ENCODE data around the gene PRKAG2. TPM values are rescaled to one million over a fixed set of nuclear protein-coding genes. Genes with fewer than 3 reads are reported as not detected.

Gene PRKAG2
- total and polyA plus RNA-seq, 2 experiments from 2014 or later: 9.1 to 14.9 TPM

- Mint-ChIP-seq H3K4me1 (peaks cover 3% of the 10 kb centered on the region; the same call in 1 of the 3 replicates), H3K4me3 (no peak overlapping the region), H3K27ac (no peak overlapping the region), H3K27me3 (ENCODE audit: insufficient read depth, low read depth, poor library complexity) (peaks cover 4% of the 10 kb centered on the region), H3K9me3 (no peaks in the 10 kb centered on the region; the same call in 2 of the 3 replicates), H3K36me3 (ENCODE audit: low read depth) (no peaks in the 10 kb centered on the region)
- Histone ChIP-seq H3F3A (replicated peaks; ENCODE audit: low read depth) (no peaks in the 10 kb centered on the region), H4K20me1 (replicated peaks; ENCODE audit: insufficient read depth) (no peaks in the 10 kb centered on the region), H3K79me2 (replicated peaks; ENCODE audit: insufficient read depth) (no peaks in the 10 kb centered on the region), H3K36me3 (ENCODE audit: insufficient read depth) (no peaks in the 10 kb centered on the region), H3K4me3 (no peak overlapping the region), H3K4me2 (no peak overlapping the region), H2AFZ (no peak overlapping the region), H3K9me2 (ENCODE audit: insufficient read depth) (0 out of 2 replicates have a peak, but pooled peaks cover 7% of the 10 kb centered on the region), H3K4me1 (ENCODE audit: insufficient read depth) (no peaks in the 10 kb centered on the region), H3K27me3 (ENCODE audit: insufficient read depth) (peaks cover 7% of the 10 kb centered on the region; the same call in 1 of the 2 replicates), H3K27ac (ENCODE audit: low read depth) (no peak overlapping the region)
- ATAC-seq (no peak), DNase-seq (ENCODE audit: low spot score) (no peak)
- TF ChIP-seq ZNF114 (CRISPR knock-in tag; IDR thresholded peaks at IDR 0.05) (no peak), CREB1 (CRISPR knock-in tag; IDR thresholded peaks at IDR 0.05; ENCODE audit: low read depth) (no peak), POLR2AphosphoS5 (IDR thresholded peaks at IDR 0.05; ENCODE audit: low read depth) (no peak), EZH2phosphoT487 (IDR thresholded peaks at IDR 0.05; ENCODE audit: unreplicated experiment) (no peak), STAT1 (IDR thresholded peaks at IDR 0.05; ENCODE audit: unreplicated experiment) (no peak), EZH2 (IDR thresholded peaks at IDR 0.05; ENCODE audit: low read depth, unreplicated experiment) (no peak)
Measured at GRCh38 chr7:151783958-151784575, 92.8 kb downstream of the PRKAG2 start.

GRCh38 chr7:151782598-151783448, 94.1 kb downstream of the PRKAG2 start:
- peak overlapping the region; percentile 99 for H2AFZ ChIP-seq
- peak; percentile 98 for ATAC-seq
- H3K27me3 Mint-ChIP-seq (ENCODE audit: insufficient read depth, low read depth, poor library complexity): peaks cover 8% of the 10 kb centered on the region

More at GRCh38 chr7:151782598-151783448, 94.1 kb downstream of the PRKAG2 start:
- H3K9me3 Mint-ChIP-seq: peaks cover 9% of the 10 kb centered on the region
- peak overlapping the region; percentile 47 for H3K4me3 ChIP-seq
- no peak for TF ChIP-seq REST (IDR thresholded peaks at IDR 0.05; ENCODE audit: unreplicated experiment)
- TF ChIP-seq CREB1 (CRISPR knock-in tag; IDR thresholded peaks at IDR 0.05; ENCODE audit: low read depth): peak; percentile 57
- peak; percentile 79 to 88 for TF ChIP-seq CTCF (conservative IDR thresholded peaks at IDR 0.05; ENCODE audit: low read depth in 2 of 2)
- peak overlapping the region; percentile 56; the same call in 2 of the 3 replicates for H3K4me3 Mint-ChIP-seq
- no peaks in the 10 kb centered on the region for H3K79me2 ChIP-seq (replicated peaks; ENCODE audit: insufficient read depth)
- no peak overlapping the region for H3K27ac Mint-ChIP-seq
- H3K36me3 Mint-ChIP-seq (ENCODE audit: low read depth): peaks cover 8% of the 10 kb centered on the region; the same call in 2 of the 3 replicates
- DNase-seq (ENCODE audit: low spot score): peak; percentile 92
- H3F3A ChIP-seq (replicated peaks; ENCODE audit: low read depth): no peaks in the 10 kb centered on the region
- peaks cover 3% of the 10 kb centered on the region; the same call in 1 of the 3 replicates for H3K4me1 Mint-ChIP-seq
- peaks cover 7% of the 10 kb centered on the region; the same call in 1 of the 2 replicates for H3K27me3 ChIP-seq (ENCODE audit: insufficient read depth)
- H3K36me3 ChIP-seq (ENCODE audit: insufficient read depth): no peaks in the 10 kb centered on the region
- peak overlapping the region; percentile 77 for H3K4me2 ChIP-seq
- H4K20me1 ChIP-seq (replicated peaks; ENCODE audit: insufficient read depth): no peaks in the 10 kb centered on the region
- no peaks in the 10 kb centered on the region for H3K4me1 ChIP-seq (ENCODE audit: insufficient read depth)
- no peak overlapping the region for H3K27ac ChIP-seq (ENCODE audit: low read depth)
- H3K9me2 ChIP-seq (ENCODE audit: insufficient read depth): 0 out of 2 replicates have a peak, but pooled peaks cover 4% of the 10 kb centered on the region
